ENCODE data around the gene TTLL1.

GRCh38 chr22:43127166-43127908 is 38.1 kb upstream of the TTLL1 start:
- no peak for TF ChIP-seq CTCF (IDR thresholded peaks at IDR 0.05)
- peak; percentile 83 for TF ChIP-seq POLR2A (IDR thresholded peaks at IDR 0.05)
- peak; percentile 74 to 92 (median 91) for TF ChIP-seq POLR2AphosphoS5 (IDR thresholded peaks at IDR 0.05)
- TF ChIP-seq EP300 (IDR thresholded peaks at IDR 0.05; ENCODE audit: low read depth), result peak; percentile 8
